Measurements from ENCODE around the gene MYO9B.
A peak's percentile ranks its signal among the peaks of the same experiment; 100 is the strongest.

The MYO9B gene

DNA sequence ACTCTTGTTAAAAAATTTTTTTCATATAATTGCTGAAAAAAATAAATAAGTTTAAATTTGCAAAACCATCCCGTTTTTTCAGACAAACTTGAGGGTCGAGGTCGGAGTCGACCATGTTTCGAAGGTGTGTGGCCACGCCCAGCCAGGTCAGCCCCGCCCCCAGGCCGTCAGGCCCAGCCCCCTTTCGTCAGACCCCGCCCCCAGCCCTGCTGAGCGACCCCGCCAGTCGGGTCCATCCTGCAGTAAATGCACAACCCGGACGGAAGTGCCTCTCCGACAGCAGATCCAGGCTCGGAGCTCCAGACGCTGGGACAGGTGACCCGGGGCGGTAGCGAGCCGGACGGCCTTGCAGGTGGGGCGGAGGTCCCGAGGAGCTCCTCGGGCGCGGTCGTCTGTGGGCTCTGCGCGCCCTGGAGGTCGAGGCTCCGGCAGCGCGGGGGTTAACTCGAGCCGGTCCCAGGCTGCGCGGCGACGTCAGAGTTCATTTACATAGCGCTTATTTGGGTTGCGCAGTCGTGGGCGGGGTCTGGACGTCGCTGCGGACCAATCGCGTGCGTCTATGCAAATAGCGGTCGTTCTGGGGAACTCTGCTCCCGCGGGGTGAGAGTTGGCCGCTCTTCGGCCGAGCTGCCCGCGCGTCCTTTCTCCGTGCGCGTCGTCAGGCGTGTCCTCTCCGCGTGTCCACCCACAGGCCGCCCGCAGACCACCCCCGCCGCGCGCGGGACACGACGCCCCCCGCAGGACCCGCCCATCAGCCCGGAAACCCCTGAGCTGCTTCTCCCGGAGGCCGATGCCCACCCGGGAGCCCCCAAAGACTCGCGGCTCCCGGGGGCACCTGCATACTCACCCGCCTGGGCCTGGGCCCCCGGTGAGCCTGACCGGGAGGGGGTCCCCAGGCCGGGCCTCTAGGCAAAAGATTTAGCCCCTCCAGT lies 150.7 kb downstream of the MYO9B start, which contains the start of gene OCEL1:
Gene OCEL1 (plus strand): TSS at position 225 of the 932 bp plus-strand sequence. CDS start 22 bp downstream, at position 247.
- Mint-ChIP-seq H3K27ac (peak within 1 kb of the TSS; percentile 89), H3K4me3 (peak within 1 kb of the TSS; percentile 91), H3K9me3 (no peaks in the 10 kb centered on the region), H3K27me3 (no peaks in the 10 kb centered on the region), H3K4me1 (ENCODE audit: low read depth) (peaks cover 5% of the 10 kb centered on the region), H3K36me3 (ENCODE audit: low read depth) (no peaks in the 10 kb centered on the region)

DNA sequence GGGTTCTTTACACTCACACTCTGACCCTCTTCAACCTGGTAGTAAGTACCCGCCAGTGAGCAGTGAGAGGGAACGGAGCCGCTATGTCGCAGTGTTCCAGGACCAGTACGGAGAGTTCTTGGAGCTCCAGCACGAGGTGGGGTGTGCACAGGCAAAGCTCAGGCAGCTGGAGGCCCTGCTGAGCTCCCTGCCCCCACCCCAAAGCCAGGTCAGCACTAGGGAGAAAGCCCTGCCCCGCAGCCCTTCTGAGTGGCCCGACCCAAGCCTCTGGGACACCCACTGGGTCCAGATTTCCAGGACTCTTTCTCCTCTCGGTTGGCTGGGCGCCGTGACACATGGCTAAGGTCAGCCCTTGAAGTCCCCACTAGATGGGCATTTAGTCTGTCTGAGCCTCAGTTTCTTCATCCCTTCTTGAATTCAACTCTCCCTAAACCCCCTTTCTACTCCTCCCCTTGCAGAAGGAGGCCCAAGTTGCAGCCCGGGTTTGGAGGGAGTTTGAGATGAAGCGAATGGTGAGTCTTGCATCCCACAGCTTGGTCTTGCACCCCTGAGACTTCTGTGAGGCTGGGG lies 152.3 kb downstream of the MYO9B start:
- no peaks in the 10 kb centered on the region for H3K27me3 Mint-ChIP-seq
- peak overlapping the region; percentile 91 for H3K4me3 Mint-ChIP-seq

DNA sequence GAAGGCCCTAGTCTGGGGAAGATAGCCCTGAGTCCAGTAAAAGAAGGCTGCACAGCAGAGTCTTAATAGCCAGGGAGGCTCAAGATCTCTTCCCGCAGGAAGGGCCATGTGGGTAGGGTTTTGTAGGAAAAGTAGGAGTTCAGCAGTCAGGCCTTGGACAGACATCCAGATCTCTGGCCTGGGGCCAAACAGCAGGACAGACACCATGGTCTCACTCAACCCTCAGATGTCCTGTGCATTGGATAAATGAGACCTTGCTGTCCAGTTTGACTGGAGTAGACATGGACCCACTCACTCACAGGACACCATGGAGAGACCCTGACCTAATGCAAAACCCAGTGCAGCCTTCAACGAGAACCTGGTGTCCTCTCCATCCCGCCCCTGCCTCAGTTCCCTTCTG lies 154.3 kb downstream of the MYO9B start:
- peaks cover 3% of the 10 kb centered on the region for H3K36me3 Mint-ChIP-seq (ENCODE audit: low read depth)
- no peak overlapping the region for H3K4me3 Mint-ChIP-seq
- H3K27me3 Mint-ChIP-seq, result no peaks in the 10 kb centered on the region
- H3K9me3 Mint-ChIP-seq, result no peaks in the 10 kb centered on the region
- peaks cover 14% of the 10 kb centered on the region for H3K4me1 Mint-ChIP-seq (ENCODE audit: low read depth)
- H3K27ac Mint-ChIP-seq, result no peak overlapping the region

More for the DNA sequence above, 152.3 kb downstream of the MYO9B start:
- Mint-ChIP-seq H3K27ac (no peak overlapping the region), H3K4me1 (ENCODE audit: low read depth) (peaks cover 5% of the 10 kb centered on the region), H3K9me3 (no peaks in the 10 kb centered on the region), H3K36me3 (ENCODE audit: low read depth) (peaks cover 3% of the 10 kb centered on the region)

DNA sequence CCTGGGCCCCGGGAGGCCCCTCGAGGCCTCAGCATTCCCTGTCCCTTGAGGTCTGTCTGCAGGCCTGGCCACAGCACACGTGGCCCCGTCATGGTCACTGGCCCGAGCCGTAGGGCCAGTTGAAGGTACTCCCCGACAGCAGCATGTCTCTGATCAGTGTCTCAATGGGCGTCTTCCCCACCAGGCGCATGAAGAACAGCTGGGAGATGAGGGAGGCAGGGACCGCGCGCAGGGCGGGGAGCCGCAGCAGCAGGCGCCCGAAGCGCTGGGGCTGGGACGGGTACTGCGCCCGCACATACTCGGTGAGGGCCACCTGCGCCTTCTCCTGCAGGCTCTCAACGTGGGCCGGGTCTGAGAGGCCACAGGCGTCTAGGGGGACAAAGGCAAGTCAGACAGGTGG lies 156.7 kb downstream of the MYO9B start:
- no peaks in the 10 kb centered on the region for H3K27me3 Mint-ChIP-seq
- H3K36me3 Mint-ChIP-seq (ENCODE audit: low read depth), result peaks cover 3% of the 10 kb centered on the region
- no peaks in the 10 kb centered on the region for H3K9me3 Mint-ChIP-seq
- H3K4me1 Mint-ChIP-seq (ENCODE audit: low read depth), result peaks cover 10% of the 10 kb centered on the region
- no peak overlapping the region for H3K27ac Mint-ChIP-seq
- H3K4me3 Mint-ChIP-seq, result no peak overlapping the region

DNA sequence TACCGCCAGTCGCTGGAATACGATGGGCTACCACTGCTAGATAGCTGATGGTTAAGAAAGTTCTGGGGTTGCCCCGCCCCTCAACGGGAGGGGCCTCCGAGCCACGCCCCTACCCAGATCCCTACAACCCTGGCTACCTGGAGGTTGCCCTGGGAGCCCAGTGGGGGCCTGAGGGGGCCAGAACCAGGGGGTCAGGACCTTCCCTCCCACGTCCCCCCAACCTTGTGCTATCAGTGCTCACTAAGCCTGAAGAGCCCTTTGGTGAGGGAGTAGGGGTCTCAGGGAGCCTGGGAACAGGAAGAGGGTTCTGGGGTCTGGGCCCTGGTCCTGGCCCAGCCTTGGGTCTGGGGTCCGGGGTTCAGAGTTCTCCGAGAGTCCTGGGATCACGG lies 159.3 kb downstream of the MYO9B start:
- Mint-ChIP-seq H3K36me3 (ENCODE audit: low read depth) (peaks cover 3% of the 10 kb centered on the region), H3K4me1 (ENCODE audit: low read depth) (peaks cover 9% of the 10 kb centered on the region), H3K9me3 (no peaks in the 10 kb centered on the region), H3K27ac (peak overlapping the region; percentile 68), H3K4me3 (peak overlapping the region; percentile 82), H3K27me3 (no peaks in the 10 kb centered on the region)

DNA sequence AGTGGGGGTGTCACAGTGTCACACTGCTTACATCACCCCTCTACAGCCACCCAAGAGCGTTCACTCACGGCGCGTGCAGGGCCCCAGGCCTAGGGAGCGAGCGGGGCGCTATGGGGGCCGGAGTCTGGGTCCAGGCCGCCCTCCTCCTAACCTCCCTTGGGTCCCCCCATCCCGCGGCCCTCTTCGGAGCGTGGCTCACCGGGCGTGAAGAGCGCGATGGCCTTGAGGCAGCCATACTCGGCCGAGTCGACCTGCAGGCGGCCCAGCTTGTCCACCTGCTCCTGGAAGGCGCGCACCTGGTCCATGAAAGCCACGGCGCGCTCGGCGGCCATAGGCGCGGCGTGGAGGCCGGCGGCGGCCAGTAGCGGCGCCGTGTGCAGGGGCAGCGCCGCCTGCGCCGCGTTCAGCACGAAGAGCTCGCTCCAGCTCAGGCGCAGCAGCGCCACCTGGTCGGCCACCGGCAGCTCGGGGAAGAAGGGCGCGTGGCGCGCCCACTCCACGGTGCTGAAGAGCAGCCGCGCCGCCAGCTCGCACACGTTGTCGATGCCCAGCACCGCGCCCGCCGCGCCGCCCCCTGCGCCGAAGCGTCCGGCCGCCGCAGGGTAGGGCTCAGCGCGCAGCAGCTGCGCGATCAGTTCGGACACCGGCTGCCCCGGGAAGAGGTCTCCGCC lies 159.9 kb downstream of the MYO9B start:
- no peaks in the 10 kb centered on the region for H3K9me3 Mint-ChIP-seq
- peak overlapping the region; percentile 68 for H3K27ac Mint-ChIP-seq
- peak overlapping the region; percentile 82 for H3K4me3 Mint-ChIP-seq
- no peaks in the 10 kb centered on the region for H3K27me3 Mint-ChIP-seq
- H3K4me1 Mint-ChIP-seq (ENCODE audit: low read depth), result peaks cover 9% of the 10 kb centered on the region
- peaks cover 3% of the 10 kb centered on the region for H3K36me3 Mint-ChIP-seq (ENCODE audit: low read depth)

DNA sequence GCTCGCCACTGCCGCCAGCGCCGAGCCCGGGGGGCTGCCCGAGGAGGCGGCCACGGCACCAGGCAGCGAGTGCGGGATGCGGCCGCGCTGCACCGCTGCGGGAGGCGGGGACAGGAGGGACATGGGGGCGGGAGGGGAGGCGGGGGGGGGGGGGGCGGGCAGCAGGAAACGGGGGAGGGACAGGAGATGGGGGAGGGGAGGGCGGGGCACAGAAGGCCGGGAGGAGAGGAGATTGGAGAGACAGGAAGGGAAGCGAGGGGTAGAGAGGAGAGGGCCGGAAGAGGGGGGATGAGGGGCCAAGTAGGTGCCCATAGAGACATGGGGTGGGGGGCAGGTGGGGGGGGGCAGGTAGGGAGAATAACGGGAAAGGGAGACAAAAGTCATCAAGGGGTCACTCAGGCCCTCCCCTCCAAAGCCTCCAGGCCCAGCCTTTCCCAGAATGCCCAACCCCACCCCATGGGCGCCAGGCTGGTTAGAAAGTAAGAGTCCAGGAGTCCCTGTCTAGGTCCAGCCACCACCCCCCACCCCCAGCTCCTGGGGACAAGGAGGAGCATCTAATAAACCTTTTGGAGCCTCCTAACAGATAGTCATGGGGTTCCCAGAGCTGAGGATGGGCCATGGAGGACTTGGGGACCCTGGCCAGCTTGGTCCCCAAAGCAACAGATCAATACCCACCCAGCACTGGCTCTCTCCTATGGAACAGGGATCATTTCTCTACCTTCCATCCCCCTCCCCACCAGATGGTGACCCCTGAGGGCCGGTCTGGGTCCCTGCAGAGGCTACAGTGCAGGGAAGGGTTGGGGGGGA lies 160.6 kb downstream of the MYO9B start:
- Mint-ChIP-seq H3K9me3 (no peaks in the 10 kb centered on the region), H3K4me3 (peak overlapping the region; percentile 82), H3K4me1 (ENCODE audit: low read depth) (peaks cover 9% of the 10 kb centered on the region), H3K27me3 (no peaks in the 10 kb centered on the region), H3K27ac (no peak overlapping the region), H3K36me3 (ENCODE audit: low read depth) (peaks cover 3% of the 10 kb centered on the region)

DNA sequence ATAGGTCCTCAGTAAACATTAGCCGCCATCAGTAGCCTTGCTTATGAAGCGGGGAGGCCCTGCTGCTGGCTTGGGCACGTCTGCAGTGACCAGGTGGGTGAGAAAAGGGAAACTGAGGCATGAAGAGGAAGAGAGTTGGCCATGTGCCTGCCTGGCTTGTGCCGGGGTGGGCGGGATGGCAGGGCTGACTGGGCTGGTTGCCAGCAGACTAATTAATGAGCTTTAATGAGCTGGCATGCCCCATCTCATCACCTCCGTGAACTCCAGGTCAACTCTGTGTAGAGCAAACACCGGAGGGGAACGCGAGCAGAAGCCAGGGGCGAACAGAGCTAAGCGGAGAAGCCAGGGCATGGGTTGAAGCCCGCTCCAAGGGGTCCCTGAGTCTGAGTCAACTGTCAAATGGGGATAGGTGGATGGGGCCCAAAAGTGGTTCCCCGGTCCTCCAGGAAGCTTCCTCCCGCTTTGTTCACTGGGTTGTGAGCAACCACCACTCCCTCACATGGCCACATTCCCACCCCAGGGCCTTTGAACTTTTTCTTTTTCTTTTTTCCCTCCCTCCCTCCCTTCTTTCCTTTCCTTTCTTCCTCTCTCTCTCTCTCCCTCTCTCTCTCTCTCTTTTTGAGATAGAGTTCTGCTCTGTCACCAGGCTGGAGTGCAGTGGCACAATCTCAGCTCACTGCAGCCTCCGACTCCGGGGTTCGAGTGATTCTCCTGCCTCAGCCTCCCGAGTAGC lies 161.4 kb downstream of the MYO9B start:
- Mint-ChIP-seq H3K36me3 (ENCODE audit: low read depth) (peaks cover 3% of the 10 kb centered on the region), H3K27me3 (no peaks in the 10 kb centered on the region), H3K4me1 (ENCODE audit: low read depth) (peaks cover 9% of the 10 kb centered on the region), H3K9me3 (no peaks in the 10 kb centered on the region), H3K27ac (no peak overlapping the region), H3K4me3 (peak overlapping the region; percentile 41)

DNA sequence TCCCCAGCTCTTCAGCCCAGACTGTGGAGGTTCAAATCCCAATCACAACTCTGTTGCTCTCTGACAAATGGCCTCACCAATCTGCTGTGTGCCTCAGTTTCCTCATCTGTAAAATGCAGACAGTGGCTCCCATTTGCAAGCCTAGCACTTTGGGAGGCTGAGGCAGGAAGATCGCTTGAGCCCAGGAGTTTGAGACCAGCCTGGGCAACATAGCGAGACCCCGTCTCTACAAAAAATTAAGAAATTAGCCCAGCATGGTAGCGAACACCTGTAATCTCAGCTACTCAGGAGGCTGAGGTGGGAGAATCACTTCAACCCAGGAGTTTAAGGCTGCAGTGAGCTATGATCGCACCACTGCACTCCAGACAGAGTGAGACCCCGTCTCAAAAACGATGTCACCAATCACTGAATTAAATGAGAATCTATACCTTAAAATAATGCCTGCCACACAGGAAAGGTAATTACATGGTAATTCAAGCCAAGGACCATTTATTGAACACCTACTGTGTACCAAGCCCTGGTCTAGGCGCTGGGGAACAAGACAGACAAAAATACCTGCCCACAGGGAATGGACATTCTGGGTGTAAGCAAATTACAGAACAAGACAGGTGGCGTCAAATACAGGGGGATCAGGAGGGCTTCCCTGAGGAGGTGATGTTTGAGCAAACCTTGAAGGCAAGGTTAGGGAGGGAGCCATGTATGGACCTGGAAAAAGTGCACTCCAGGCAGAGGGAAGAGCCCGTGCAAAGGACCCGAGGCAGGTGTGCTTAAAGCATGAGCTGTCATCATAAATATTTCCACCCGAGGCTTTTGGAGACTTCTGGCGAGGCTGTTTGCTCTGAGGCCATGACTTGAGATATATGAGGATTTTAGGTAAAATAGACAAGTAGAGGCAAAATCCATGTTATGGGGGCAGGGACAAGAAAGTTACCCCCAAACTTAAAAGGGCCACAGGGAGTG lies 162.4 kb downstream of the MYO9B start:
- peaks cover 9% of the 10 kb centered on the region for H3K4me1 Mint-ChIP-seq (ENCODE audit: low read depth)
- H3K9me3 Mint-ChIP-seq, result no peaks in the 10 kb centered on the region
- H3K36me3 Mint-ChIP-seq (ENCODE audit: low read depth), result no peaks in the 10 kb centered on the region
- no peak overlapping the region for H3K27ac Mint-ChIP-seq
- no peak overlapping the region for H3K4me3 Mint-ChIP-seq
- no peaks in the 10 kb centered on the region for H3K27me3 Mint-ChIP-seq

DNA sequence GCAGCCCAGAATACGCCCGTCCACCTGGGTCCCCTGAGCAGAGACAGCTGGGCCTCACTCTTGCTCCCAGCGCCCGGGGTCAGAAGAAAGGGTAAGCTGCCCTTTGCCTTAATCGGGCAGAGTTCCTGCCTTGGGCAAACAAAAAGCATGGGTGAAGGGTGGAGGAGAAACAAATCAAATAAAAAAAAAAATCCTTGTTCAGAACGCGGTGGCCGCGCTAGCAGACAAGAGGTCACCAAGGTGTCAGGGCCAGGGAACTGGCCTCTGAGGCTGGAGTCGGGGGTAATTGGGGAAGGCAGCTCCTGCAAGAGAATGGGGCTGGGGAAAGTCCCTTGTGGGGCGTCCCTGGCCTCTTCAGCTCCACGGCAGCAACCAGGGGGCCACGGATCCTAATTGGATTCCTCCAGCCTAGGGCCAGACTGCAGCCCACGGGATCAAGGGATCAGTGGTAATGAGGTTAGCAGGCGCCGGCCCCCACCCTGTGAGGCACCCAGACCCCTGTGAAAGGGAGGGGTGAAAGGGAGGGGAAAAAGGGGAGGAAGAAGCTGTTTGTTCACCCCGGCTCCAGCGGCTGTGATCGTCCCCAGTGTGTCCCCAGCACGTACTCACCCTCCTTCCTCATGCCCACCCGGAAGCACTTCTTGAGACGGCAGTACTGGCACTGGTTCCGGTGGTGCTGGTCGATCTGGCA lies 164.6 kb downstream of the MYO9B start:
- no peaks in the 10 kb centered on the region for H3K27me3 Mint-ChIP-seq
- H3K4me1 Mint-ChIP-seq (ENCODE audit: low read depth), result no peaks in the 10 kb centered on the region
- H3K9me3 Mint-ChIP-seq, result no peaks in the 10 kb centered on the region
- no peak overlapping the region for H3K27ac Mint-ChIP-seq
- H3K4me3 Mint-ChIP-seq, result no peak overlapping the region
- H3K36me3 Mint-ChIP-seq (ENCODE audit: low read depth), result no peaks in the 10 kb centered on the region

DNA sequence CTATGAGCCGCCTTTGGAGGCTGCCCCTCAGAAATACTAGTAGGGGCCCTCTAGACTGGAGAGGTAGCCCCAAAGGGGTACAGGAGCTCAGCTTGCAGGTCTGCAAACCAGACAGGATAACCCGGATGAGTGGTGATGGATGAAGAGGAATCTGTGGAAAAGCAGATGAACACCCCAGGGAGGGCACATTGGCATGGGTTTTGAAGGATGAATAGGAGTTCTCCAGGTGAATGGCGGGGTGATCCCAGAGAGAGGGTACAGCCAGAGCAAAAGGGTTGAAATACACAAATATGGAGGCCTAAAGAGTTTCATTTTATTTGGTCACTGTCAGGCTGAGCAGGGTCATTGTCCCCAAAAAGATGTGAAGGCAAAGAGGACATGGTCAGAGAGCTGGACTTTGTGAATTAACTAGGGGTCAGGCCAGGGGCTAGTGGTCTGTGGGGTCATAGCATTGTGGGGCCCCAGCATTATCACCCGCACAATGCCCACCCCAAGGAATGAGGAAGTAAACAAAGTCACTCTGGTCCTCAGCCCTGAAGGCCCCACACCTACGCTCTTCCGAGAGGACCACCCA lies 165.3 kb downstream of the MYO9B start:
- Mint-ChIP-seq H3K9me3 (no peaks in the 10 kb centered on the region), H3K27me3 (no peaks in the 10 kb centered on the region), H3K27ac (no peak overlapping the region), H3K4me1 (ENCODE audit: low read depth) (no peaks in the 10 kb centered on the region), H3K4me3 (no peak overlapping the region), H3K36me3 (ENCODE audit: low read depth) (no peaks in the 10 kb centered on the region)

DNA sequence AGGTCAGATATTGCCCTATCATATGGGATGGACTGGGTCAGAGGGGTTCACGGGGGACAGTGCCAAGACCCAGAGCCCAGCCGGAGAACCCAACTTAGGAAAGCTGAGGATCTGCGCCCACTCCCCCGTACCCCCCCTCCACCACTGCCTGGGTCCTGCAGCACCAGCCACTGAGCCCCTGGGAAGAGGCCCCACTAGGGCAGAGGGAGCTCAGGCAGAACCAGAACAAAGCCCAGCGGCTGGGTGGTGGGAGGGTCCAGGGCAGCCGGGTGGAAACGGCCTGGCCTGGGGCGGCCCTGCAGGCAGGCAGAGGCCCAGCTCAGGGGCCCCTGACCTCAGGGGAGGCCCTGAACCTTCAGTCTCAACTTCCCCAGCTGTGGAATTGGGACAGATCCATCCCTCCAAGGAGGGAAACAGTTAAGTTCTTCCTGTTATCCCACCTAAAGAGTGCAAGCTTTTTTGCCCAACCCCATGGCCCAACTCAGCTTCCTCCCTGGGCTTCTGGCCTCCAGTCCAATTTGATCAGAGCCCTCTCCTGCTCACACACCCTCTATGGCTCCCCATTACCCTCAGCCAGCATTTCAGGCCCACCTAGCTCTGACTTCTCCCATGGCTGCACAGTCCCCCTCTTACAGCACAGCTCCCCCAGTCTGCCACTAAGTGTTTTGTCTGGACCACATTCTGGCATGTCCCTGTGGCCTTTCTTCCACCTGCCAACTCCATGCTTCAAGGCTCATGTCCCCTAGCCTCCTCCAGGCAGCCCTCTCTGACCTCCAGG lies 167.0 kb downstream of the MYO9B start:
- Mint-ChIP-seq H3K36me3 (ENCODE audit: low read depth) (no peaks in the 10 kb centered on the region), H3K4me1 (ENCODE audit: low read depth) (peaks cover 8% of the 10 kb centered on the region), H3K4me3 (no peak overlapping the region), H3K27ac (no peak overlapping the region), H3K9me3 (no peaks in the 10 kb centered on the region), H3K27me3 (no peaks in the 10 kb centered on the region)
